GM18498 (cell line): ENCODE data around the gene MRAP.
"Not testable (repeated sequence)": the region's sequence is repeated elsewhere in the genome, so short reads cannot be mapped to it uniquely, and the experiment has no call there.

Source experiments
- ATAC-seq: cut with Tn5 transposase; IDR thresholded peaks from one replicate; pipeline ENCODE4 v1.9.1; 2021; ENCODE audit warnings: mild to moderate bottlenecking, moderate library complexity; ENCODE audit not compliant: unreplicated experiment

The MRAP gene

DNA sequence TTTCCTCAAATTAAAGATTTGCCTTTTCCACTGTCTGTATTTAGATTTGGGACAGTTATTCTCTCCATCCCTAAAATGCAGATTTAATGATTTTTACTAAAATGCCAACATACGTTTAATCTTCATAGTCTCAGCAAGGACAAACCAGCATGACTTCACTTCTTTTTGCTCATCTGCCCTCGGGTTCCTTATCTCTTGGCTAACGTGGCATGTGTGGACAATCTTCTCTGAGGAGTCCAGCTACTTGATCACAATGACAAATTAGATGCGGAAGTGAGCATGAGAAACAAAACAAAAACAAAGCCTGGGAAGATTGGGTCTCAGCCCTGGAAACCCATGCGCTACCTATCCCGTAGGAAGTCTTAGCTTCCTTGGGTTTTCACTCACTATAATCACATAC lies 1.0 kb downstream of the MRAP start:
- ATAC-seq, result no peak

DNA sequence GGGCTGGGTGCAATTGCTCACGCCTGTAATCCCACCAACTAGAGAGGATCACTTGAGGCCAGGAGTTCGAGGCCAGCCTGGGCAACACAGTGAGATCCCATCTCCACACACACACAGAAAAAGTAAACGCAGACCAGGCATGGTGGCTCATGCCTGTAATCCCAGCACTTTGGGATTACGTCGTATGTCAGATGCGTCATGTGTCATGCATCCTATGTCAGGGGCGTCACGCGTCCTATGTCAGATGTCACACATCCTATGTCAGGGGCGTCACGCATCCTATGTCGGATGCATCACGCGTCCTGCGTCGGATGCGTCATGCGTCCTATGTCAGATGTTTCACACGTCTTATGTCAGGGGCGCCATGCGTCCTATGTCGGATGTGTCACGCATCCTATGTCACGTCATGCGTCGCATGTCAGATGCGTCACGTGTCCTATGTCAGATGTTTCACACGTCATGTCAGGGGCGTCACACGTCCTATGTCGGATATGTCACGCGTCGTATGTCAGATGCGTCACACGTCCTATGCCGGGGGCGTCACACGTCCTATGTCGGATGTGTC lies 1.5 kb downstream of the MRAP start:
- no peak for ATAC-seq

DNA sequence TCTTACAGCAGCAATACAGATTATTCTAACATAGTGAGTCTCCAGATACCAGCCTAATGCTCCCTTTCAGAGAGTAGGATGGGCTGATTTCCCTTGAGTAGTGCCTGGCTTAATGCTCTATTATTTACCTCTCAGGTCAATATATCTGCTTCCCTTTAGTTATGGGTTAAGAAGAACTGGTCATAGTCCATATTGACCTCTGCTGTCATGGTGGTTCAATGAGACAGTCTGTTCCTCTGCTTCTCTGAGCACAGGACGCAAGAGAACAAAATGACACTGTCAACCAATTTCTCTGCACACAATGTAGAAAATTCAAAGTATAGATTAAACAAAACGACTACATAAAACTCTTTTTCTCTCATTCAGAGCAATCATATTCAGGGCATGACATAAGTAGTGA lies 2.9 kb downstream of the MRAP start:
- ATAC-seq, result no peak

DNA sequence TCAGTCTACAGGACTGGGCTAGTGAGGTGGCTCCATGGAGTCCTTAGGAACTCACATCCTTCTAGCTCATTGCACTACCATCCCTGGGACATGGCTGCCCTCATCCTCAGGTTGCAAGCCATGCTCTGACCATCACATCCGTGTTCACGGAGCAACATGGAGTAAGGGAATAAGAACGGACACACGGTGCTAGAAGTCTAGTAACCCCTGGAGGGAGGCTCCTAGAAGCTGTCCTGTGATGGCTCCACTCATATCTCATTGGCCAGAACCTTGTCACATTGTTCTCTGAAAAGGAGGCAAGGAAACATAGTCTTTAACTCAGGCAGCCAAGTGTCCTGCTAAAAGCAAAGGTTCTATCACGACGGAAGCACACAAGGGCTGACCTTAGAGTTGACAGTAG lies 3.9 kb downstream of the MRAP start:
- ATAC-seq, result no peak

DNA sequence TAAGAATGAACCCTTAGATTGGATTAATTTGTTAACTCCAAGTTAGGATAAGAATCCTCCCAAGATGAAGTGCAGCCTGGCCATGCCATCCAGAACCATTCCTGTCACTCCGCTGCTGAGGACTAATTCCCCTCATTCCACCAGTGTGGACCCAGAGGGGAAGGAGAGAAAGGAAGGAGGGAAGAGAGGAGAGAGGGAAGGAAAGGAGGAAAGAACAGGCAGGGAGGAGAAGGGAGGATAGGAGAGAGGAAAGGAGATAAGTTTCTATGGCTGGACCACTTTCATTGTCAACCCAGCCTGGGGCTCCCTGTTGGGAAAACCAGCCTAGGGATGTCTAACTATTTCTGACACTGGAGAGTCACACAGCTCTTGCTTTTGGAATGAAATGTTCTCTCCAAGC lies 4.7 kb downstream of the MRAP start:
- ATAC-seq, result no peak

DNA sequence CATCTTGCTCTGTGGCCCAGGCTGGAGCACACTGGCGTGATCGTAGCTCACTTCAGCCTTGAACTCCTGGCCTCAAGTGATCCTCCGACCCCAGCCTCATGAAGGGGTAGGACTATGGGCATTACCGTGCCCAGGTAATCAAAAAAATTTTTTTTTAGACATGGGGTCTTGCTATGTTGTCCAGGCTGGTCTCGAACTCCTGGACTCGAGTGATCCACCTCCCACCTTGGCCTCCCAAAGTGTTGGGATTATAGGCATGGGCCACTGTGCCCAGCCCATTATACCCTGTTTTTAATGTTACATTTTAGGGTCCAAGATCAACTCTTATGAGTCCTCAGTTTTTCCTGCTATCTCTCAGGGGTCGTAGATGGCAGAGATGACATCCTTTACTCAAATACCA lies 6.3 kb downstream of the MRAP start:
- ATAC-seq, result no peak

DNA sequence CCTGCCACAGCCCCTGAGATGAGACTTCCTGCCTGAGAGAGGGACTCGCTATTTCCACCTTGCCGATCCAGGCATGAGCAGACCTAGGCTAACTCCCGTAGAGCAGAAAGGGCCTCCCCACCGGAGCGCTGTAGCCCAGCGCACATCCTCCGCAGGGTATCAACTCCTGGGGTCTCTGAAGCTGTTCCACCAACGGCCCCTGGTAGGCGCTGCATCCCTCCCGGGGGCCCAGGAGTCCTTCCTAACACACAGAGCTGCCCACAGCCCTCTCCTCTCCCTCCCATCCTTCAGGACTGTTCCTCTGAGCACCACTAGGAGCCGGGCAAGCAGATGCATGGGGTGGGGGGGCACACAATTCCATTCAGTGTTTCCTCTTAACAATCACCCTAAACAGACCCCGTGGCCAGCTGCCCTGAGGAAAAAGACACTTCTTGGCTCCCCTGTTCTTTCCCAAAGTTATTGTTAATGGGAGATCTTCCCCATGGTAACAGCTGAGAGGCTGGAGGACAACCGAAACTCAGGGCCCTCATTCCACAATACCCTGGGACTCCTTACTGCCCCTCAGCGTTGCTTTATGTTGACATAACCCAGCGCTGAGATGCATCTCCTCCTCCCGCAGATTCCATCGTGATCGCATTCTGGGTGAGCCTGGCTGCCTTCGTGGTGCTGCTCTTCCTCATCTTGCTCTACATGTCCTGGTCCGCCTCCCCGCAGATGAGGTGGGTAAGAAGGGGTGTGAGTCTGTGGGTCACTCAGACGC lies 7.5 kb downstream of the MRAP start:
- ATAC-seq, result no peak

DNA sequence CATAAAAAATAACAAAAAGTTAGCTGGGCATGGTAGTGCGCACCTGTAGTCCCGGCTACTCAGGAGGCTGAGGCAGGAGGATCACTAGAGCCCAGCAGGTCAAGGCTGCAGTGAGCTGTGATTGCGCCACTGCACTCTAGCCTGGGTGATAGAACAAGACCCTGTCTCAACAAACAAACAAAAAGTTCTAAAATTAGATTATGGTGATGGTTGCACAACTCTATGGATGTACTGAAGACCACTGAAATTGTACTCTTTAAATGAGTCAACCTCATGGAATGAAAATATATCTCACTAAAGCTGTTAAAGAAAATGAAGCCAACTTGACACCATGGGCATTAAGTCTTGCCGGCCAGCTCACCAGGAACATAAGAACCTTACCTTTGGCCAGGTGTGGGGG lies 9.1 kb downstream of the MRAP start:
- no peak for ATAC-seq

DNA sequence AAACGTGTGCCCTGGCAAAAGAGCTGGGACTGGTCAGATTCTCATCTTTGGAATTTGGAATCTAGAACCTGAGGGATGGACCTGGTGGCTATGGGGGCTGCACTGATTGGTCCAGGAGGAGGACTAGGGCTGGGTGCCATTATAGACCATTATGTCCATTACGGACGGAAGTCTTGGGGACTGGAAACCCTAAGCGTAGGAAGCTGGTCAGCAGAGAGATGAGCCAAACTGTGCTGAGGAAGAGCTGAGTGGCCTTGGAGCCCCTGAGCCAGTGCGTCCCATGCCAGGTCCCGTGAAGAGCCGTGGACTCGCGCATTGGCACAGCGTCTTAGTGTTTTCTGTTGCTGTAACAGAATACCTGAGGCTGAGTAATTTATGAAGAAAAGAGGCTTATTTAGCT lies 10.0 kb downstream of the MRAP start:
- ATAC-seq, result no peak

DNA sequence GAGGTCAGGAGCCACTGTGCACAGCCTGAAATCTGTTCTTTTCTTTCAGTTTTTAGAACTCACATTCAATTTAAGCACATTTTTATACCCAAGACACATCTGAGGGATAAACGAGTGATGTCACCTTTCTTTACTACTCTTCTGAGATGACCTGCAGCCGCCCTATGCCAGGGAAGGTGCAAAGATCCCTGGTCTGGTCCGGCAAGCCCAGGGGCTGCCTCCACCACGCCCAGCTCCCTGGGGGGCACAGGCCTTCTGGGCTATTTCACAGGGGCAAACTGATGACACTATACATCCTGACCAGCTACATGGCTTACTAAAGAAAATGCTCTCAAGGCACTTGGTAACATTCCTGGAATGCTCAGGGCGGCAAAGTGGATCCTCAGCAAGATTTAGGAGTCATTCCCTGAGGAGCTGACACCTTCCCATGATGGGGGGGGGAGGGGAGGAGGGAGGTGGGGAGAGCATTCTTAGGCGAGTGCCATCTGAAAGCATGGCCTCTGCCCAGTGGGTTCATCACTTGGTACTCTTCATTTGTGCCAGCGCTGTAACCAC lies 11.3 kb downstream of the MRAP start:
- no peak for ATAC-seq

DNA sequence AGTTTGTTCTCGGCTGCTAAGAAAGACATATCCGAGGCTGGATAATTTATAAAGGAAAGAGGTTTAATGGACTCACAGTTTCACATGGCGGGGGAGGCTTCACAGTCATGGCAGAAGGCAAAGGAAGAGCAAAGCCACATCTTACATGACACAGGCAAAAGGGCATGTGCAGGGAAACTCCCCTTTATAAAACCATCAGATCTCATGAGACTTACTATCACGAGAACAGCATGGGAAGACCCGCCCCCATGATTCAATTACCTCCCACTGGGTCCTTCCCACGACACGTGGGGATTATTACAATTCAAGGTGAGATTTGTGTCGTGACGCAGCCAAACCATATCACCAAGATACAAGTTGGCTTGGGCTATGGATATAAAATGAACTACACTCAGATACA lies 12.3 kb downstream of the MRAP start:
- ATAC-seq, result not testable (repeated sequence)

DNA sequence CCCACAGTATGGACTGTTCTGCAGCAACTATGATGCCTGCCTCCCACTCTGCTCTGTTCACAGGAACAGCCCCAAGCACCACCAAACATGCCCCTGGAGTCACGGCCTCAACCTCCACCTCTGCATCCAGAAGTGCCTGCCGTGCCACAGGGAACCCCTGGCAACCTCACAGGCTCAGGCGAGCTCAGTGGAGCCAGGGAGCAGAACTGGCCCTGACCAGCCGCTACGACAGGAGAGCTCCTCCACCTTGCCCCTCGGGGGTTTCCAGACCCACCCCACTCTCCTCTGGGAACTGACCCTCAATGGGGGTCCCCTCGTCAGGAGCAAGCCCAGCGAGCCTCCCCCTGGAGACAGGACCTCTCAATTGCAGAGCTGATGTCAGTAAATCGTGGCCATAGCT lies 13.0 kb downstream of the MRAP start:
- no peak for ATAC-seq

DNA sequence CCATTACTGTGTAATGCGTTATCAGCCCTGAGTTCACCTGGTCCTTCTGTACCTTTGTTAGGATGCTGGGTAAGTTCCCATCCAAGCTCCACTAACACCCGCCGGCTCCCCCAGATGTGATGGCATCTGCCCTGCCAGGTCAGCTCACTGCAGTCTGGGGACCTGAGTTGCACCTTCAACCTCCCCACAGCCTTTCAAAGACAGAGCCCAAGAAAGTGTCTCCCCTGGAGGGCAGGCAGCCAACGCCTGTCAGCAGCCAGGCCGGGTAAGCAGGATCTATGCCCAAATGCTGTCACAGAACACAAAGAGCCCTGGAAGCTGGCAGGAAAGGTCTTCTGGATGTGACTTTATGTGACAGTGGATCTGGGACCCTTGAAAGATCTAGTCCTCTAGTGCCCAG lies 13.7 kb downstream of the MRAP start:
- no peak for ATAC-seq

DNA sequence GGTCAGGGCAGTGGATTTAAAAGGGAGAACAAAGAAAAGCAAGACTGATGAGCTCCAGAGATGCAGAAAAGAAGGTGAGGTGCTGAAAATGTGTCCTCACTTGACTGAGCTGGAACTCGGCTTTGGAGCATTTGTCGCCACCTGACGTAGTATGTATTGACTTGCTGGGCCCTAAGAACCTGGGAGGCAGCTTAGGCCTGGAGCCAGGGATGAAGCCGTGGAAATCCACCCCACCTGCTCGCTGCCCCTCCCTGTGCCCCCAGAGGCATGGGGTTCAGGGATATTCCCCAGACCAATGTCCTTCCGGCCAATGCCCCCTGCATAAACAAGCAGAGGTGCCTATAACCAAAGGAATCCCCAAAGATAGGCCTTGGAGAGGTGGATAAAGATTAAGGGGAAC lies 14.3 kb downstream of the MRAP start:
- ATAC-seq, result no peak

DNA sequence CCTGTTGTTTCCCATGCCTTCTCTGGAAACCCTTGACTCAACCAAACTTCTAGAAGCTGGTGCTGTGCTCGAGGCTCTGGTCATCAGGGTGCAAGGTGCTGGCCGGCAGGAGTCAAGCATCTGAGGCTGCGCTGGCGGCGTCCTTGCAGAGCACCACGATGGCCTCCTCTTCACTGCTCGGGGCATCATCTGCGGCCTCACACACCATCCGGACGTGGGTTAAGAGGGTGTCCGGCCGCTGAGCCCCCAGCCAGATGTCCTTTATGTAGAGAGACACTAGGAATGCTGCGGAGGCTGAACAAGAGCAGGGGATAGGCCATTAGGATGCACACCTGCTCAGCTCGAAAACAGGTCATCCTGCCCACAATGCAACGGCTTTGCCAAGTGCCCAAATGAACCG lies 16.2 kb downstream of the MRAP start:
- no peak for ATAC-seq

DNA sequence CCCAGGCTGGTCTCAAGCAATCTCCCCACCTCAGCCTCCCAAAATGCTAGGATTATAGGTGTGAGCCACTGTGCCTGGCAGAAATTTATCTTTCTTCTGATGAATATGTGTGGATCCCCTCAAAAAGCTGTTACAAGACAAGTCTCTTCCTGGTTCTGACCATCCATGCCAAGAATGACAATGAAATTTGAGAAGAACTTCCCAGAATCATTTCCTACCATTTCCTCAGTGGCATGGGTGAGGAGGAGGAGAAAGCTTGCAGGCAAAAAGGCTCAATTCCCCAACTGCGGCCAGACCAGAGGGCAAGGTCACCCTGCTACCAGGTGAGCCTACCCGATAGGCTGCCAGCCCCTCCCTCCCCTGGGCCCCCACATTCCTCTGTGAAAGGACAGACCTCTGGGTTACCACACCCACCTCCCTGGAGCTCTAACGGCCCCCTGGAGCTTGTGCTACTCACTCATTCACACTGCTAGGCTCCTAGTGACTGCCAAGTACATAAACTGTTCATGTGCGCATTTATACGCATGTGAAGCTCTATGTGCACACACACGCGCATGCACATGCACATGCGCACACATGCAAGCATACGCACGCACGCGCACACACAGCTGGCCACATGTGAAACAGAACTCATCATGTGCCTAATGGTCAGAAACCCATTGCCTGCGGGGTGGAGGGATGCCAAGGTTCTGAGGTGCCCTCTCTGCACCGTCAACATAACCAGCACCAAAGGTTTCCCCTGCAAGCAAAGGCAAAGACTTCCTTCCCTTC lies 17.0 kb downstream of the MRAP start:
- ATAC-seq, result no peak

DNA sequence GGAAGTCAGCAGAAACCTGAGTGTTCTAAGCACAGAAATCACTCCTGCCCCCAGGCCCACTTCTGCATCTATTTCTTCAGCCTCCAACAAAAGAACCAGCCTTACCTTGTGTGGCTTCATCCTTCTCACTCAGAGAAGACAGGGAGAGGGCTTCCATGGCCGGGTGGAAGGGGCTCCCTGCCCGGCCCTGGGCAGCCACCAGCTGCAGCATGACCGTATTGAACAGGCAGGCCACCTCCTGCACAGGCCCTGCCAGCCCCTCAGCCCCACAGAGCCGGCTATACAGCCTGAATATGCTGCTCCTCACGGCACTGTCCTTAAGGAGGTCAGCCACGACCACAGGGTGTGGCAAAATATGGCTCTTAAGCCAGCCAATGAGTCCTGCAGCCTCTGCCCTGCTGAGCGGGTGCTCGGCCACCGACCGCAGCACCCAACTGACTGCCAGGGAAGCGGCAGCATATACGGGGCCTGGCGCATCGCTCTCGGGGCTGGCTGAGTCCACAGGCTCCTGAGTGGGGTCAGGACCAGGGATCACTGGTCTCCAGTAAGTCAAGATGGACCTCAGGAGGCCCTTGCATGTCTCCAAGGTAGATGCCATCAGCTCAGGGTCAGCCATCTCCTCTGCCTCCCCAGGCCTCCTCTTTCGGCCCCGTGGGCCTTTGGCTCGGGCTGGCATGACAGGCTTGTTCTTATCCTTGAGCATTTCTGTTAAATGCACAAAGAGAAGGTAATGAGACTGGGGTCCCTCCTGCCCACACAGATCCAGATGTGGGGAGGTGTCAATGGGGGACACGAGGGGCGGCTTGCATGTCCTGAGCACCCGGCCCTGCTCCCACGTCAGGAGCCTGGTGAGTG lies 17.9 kb downstream of the MRAP start:
- ATAC-seq, result no peak

DNA sequence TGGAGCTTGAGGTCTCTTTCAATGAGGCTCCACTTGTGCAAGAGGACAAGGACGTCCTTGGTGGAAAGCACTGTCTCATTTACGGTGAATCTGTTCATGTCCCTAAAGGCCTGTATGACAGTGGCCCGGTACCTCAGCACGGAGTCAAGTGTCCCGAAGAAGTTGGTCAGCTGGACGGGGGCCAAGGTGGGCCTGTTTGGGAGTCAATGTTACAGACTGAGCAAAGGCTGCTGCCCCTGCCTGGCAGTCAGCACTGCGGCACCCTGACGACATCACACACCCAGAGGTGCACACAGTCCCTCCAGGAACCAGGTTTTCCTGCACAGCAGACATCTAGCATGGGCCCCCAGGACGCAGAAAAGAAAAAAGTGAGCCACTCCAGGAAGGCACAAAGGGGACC lies 19.1 kb downstream of the MRAP start:
- ATAC-seq, result no peak

DNA sequence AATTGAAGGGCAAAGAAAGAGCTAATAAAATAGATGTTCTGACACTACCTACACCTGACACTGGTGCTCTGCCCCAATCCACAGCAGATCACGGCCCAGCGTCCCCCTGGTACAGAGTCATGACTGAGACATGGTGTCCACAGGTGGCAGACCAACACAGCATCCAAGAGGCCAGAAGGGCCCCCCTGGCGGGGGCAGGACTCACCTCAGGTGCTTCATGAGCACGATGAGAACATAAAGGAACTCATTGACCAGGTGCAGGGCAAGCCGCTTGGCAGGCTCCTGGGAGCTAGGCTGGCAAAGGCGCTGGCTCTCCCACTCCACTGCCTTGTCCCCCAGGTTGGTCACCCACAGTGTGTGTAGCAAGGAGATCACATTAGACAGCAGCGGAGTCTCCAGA lies 20.4 kb downstream of the MRAP start:
- ATAC-seq, result no peak

DNA sequence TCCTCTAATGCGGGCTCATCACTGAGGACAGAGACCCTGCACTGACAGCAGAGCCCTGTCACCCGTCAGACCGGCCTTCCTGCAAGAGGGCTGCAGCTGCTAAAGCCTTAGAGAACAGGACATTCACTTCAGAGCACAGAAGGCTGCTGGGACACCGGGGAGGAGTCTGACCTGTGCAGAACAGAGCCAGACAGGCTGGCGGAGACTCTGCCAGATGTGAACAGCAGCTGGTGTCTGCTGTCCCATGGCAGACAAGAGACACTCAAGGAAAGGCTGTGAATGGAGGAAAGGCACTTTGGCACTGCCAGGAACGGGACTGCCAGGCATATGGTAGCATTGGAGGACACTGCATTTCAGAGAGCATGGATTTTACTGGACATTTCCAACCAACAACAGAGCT lies 21.4 kb downstream of the MRAP start:
- no peak for ATAC-seq

DNA sequence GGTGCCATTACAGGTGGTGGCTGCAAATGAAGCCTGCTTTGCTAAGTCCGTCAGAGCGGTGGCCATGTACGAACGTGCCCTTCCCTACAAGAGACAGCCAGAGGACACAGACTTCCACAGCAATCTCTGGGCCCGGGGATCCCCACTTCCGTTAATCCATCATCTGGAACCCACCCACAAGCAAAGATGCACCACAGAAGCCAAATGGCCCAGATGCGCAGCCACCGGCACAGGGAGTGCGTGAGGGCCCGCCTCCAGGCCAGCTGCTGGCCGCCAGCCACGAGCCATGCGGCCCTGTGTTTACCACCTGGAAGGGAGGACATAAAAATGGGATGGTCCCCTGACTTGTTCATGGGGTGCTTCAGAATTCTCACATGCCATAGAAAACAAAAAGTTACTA lies 22.1 kb downstream of the MRAP start:
- no peak for ATAC-seq
